NCI-H2196 treated with DMSO at 0.1 percent for 48 hours (cell line): Measurements from ENCODE around the gene KRT75.
"Not testable (repeated sequence)": the region's sequence is repeated elsewhere in the genome, so short reads cannot be mapped to it uniquely, and the experiment has no call there.

Experiments
- DNase-seq: peaks from one replicate; lab custom pipeline; 2025; ENCODE audit not compliant: unreplicated experiment; lab: John Stamatoyannopoulos, UW

KRT75 gene

GRCh38 chr12:52434081-52434733, at the start of gene KRT75:
TSS of gene KRT75 (minus strand) at chr12:52434371. CDS start at chr12:52434304, 67 bp downstream.
- DNase-seq: peak; percentile 35

- no peak for DNase-seq
These were observed 45.9 kb upstream of the KRT75 start for GRCh38 chr12:52480073-52480472.

- no peak for DNase-seq
These were observed 43.5 kb upstream of the KRT75 start for GRCh38 chr12:52477651-52478050.

- DNase-seq: no peak
These were observed 40.0 kb upstream of the KRT75 start for GRCh38 chr12:52474212-52474611.

- no peak for DNase-seq
These were observed 39.6 kb upstream of the KRT75 start, which contains the start of gene KRT6C for GRCh38 chr12:52473768-52474167. TSS of gene KRT6C (minus strand) at chr12:52473805. CDS start at chr12:52473737, 68 bp downstream.

- no peak for DNase-seq
These were observed 35.7 kb upstream of the KRT75 start for GRCh38 chr12:52469853-52470252.

- DNase-seq: no peak
These were observed 30.7 kb upstream of the KRT75 start for GRCh38 chr12:52464897-52465296.

- no peak for DNase-seq
These were observed 27.5 kb upstream of the KRT75 start for GRCh38 chr12:52461693-52462092.

GRCh38 chr12:52458861-52459260, 24.7 kb upstream of the KRT75 start:
- no peak for DNase-seq

GRCh38 chr12:52455821-52456220, 21.6 kb upstream of the KRT75 start:
- no peak for DNase-seq

GRCh38 chr12:52454411-52455201, 20.4 kb upstream of the KRT75 start:
- no peak for DNase-seq

- DNase-seq: no peak
These were observed 17.9 kb upstream of the KRT75 start, which contains the start of gene KRT6B for GRCh38 chr12:52452101-52452500. TSS of gene KRT6B (minus strand) at chr12:52452146. CDS start at chr12:52452078, 68 bp downstream.

GRCh38 chr12:52448228-52448627, 14.1 kb upstream of the KRT75 start:
- no peak for DNase-seq

- DNase-seq: not testable (repeated sequence)
These were observed 13.0 kb upstream of the KRT75 start for GRCh38 chr12:52447196-52447595.

GRCh38 chr12:52446367-52447045, 12.3 kb upstream of the KRT75 start:
- no peak for DNase-seq

- no peak for DNase-seq
These were observed 11.7 kb upstream of the KRT75 start for GRCh38 chr12:52445876-52446275.

- DNase-seq: no peak
These were observed 10.8 kb upstream of the KRT75 start for GRCh38 chr12:52444647-52445595.

- no peak for DNase-seq
These were observed 9.8 kb upstream of the KRT75 start for GRCh38 chr12:52443966-52444365.

GRCh38 chr12:52442600-52443061, 8.5 kb upstream of the KRT75 start:
- DNase-seq: peak; percentile 13

- DNase-seq: no peak
These were observed 7.2 kb upstream of the KRT75 start for GRCh38 chr12:52441320-52441911.
